ENCODE results near the gene MYO18B. TPM values are rescaled to one million over a fixed set of nuclear protein-coding genes. Genes with fewer than 3 reads are reported as not detected.

The MYO18B gene
- total RNA-seq, 2 experiments from 2014 or later = 0.11 to 0.22 TPM

GRCh38 chr22:25902402-25902801 is 160.4 kb downstream of the MYO18B start:
- H3K4me1 Mint-ChIP-seq (ENCODE audit: low read depth) = no peaks in the 10 kb centered on the region
- H3K27ac ChIP-seq (ENCODE audit: low read depth in 1 of 2, low read length in 2 of 2) = no peak overlapping the region
- H3K27ac Mint-ChIP-seq = no peak overlapping the region
- no peaks in the 10 kb centered on the region for H3K4me1 ChIP-seq (ENCODE audit: insufficient read depth, low read length)
- H3K9me3 Mint-ChIP-seq = no peaks in the 10 kb centered on the region
- no peaks in the 10 kb centered on the region for H3K9me3 ChIP-seq (ENCODE audit: control insufficient read depth in 1 of 2, insufficient read depth in 1 of 2, low read length in 2 of 2)
- no peak overlapping the region for H3K4me3 Mint-ChIP-seq
- POLR2A ChIA-PET = no interaction called here
- DNase-seq (no peak), ATAC-seq (ENCODE audit: poor library complexity) (no peak)
- TF ChIP-seq, protein P1, sequence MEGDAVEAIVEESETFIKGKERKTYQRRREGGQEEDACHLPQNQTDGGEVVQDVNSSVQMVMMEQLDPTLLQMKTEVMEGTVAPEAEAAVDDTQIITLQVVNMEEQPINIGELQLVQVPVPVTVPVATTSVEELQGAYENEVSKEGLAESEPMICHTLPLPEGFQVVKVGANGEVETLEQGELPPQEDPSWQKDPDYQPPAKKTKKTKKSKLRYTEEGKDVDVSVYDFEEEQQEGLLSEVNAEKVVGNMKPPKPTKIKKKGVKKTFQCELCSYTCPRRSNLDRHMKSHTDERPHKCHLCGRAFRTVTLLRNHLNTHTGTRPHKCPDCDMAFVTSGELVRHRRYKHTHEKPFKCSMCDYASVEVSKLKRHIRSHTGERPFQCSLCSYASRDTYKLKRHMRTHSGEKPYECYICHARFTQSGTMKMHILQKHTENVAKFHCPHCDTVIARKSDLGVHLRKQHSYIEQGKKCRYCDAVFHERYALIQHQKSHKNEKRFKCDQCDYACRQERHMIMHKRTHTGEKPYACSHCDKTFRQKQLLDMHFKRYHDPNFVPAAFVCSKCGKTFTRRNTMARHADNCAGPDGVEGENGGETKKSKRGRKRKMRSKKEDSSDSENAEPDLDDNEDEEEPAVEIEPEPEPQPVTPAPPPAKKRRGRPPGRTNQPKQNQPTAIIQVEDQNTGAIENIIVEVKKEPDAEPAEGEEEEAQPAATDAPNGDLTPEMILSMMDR (IDR thresholded peaks at IDR 0.05) = no peak
- H3K36me3 ChIP-seq (ENCODE audit: insufficient read depth, low read length) = no peaks in the 10 kb centered on the region
- H3K27me3 ChIP-seq (ENCODE audit: control insufficient read depth in 1 of 2, insufficient read depth in 2 of 2, low read length in 2 of 2) = peaks cover 0 to 6% of the 10 kb centered on the region in 2 experiments
- H3K27me3 Mint-ChIP-seq = peaks cover 32% of the 10 kb centered on the region
- intact Hi-C loops (cut with DNase I, micrococcal nuclease) = no loop called here
- no peaks in the 10 kb centered on the region for H3K36me3 Mint-ChIP-seq (ENCODE audit: low read depth)
- CTCF ChIA-PET = no interaction called here
- H3K4me3 ChIP-seq (ENCODE audit: low read length) = no peak overlapping the region

DNA sequence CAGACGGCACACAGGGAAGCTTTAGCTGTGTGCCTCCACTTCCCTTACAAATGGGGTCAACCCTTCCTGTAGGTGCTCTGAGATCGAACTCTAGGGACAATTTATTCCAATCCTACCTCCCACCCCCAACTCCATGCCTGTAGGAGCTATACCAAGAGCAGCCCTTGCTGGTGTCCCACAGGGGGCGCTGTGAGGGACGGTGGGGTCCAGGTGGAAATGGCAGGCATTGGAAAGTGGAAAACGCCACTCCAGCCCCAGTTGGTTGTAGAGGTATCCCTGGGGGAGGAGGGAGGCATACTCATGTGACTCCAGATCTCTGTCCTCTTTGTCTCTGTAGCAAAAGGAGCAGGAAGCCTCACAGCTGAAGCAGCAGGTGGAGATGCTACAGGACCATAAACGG is 161.3 kb downstream of the MYO18B start:
- ChIA-PET CTCF (no interaction called here), POLR2A (no interaction called here)
- Histone ChIP-seq H3K36me3 (ENCODE audit: insufficient read depth, low read length) (no peaks in the 10 kb centered on the region), H3K27me3 (ENCODE audit: control insufficient read depth in 1 of 2, insufficient read depth in 2 of 2, low read length in 2 of 2) (peaks cover 0 to 6% of the 10 kb centered on the region in 2 experiments), H3K4me1 (ENCODE audit: insufficient read depth, low read length) (no peaks in the 10 kb centered on the region), H3K4me3 (ENCODE audit: low read length) (no peak overlapping the region), H3K27ac (ENCODE audit: low read depth in 1 of 2, low read length in 2 of 2) (no peak overlapping the region), H3K9me3 (ENCODE audit: control insufficient read depth in 1 of 2, insufficient read depth in 1 of 2, low read length in 2 of 2) (peaks cover 0 to 4% of the 10 kb centered on the region in 2 experiments)
- TF ChIP-seq, protein P1 (IDR thresholded peaks at IDR 0.05) = no peak
- DNase-seq (no peak), ATAC-seq (ENCODE audit: poor library complexity) (no peak)
- intact Hi-C loops (cut with DNase I, micrococcal nuclease) = no loop called here
- peaks cover 32% of the 10 kb centered on the region for H3K27me3 Mint-ChIP-seq
- H3K4me3 Mint-ChIP-seq = no peak overlapping the region
- H3K36me3 Mint-ChIP-seq (ENCODE audit: low read depth) = no peaks in the 10 kb centered on the region
- no peak overlapping the region for H3K27ac Mint-ChIP-seq
- H3K4me1 Mint-ChIP-seq (ENCODE audit: low read depth) = no peaks in the 10 kb centered on the region
- no peaks in the 10 kb centered on the region for H3K9me3 Mint-ChIP-seq

DNA sequence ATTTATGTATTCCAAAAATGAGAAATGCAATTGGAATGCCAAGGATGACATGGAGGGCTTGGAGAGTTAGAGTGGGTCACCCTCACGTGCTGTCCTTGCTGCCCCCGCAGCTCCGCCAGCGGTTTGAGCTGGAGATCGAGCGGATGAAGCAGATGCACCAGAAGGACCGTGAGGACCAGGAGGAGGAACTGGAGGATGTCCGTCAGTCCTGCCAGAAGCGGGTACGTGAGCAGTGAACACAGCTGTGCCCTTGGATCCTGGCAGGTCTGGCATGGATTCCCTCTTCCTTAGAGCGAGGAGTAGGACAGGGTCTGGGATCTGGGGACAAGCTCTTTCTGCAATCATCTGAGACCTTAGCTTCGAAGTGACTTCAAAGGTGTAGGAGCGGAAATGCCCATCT is 166.2 kb downstream of the MYO18B start:
- ChIA-PET CTCF (no interaction called here), POLR2A (interaction anchor here (0.7 kb wide), 1 partner anchor 247 kb away, joined by 3 read pairs; no protein-coding TSS in a partner anchor)
- Histone ChIP-seq H3K4me3 (ENCODE audit: low read length) (no peak overlapping the region), H3K27me3 (ENCODE audit: control insufficient read depth in 1 of 2, insufficient read depth in 2 of 2, low read length in 2 of 2) (peaks cover 0 to 6% of the 10 kb centered on the region in 2 experiments), H3K36me3 (ENCODE audit: insufficient read depth, low read length) (no peaks in the 10 kb centered on the region), H3K4me1 (ENCODE audit: insufficient read depth, low read length) (no peaks in the 10 kb centered on the region), H3K27ac (ENCODE audit: low read depth in 1 of 2, low read length in 2 of 2) (no peak overlapping the region), H3K9me3 (ENCODE audit: control insufficient read depth in 1 of 2, insufficient read depth in 1 of 2, low read length in 2 of 2) (peaks cover 0 to 4% of the 10 kb centered on the region in 2 experiments)
- H3K4me3 Mint-ChIP-seq = no peak overlapping the region
- TF ChIP-seq, protein P1 (IDR thresholded peaks at IDR 0.05) = no peak
- no peaks in the 10 kb centered on the region for H3K4me1 Mint-ChIP-seq (ENCODE audit: low read depth)
- H3K27ac Mint-ChIP-seq = no peak overlapping the region
- intact Hi-C loops (cut with DNase I, micrococcal nuclease) = no loop called here
- no peaks in the 10 kb centered on the region for H3K9me3 Mint-ChIP-seq
- no peaks in the 10 kb centered on the region for H3K36me3 Mint-ChIP-seq (ENCODE audit: low read depth)
- ATAC-seq (ENCODE audit: poor library complexity) = no peak
- H3K27me3 Mint-ChIP-seq = peaks cover 20% of the 10 kb centered on the region
- DNase-seq = no peak

All from CD4-positive, alpha-beta T cell (primary cell).